GM18951 (cell line): ENCODE results near the gene SOX18.

Source experiments
- POLR2A ChIP-seq: IDR thresholded peaks from 4 replicates; pipeline ENCODE4 v1.6.1; 2011; ENCODE audit warnings: mild to moderate bottlenecking; ENCODE audit not compliant: insufficient read length, insufficient read depth; ENCODE audit errors: extremely low read depth
- in situ Hi-C: fragments of 300-500 bp; cut with MboI; formaldehyde crosslinking; loops from one replicate; pipeline ENCODE4 v1.12.0; 2022; ENCODE audit warnings: low sequenced_read_pairs, mixed read lengths, inconsistent platforms; ENCODE audit not compliant: unreplicated experiment

SOX18 gene

GRCh38 chr20:64038224-64038564 lies 11.2 kb downstream of the SOX18 start:
- in situ Hi-C loops, result no loop called here
- TF ChIP-seq POLR2A, result no peak

DNA sequence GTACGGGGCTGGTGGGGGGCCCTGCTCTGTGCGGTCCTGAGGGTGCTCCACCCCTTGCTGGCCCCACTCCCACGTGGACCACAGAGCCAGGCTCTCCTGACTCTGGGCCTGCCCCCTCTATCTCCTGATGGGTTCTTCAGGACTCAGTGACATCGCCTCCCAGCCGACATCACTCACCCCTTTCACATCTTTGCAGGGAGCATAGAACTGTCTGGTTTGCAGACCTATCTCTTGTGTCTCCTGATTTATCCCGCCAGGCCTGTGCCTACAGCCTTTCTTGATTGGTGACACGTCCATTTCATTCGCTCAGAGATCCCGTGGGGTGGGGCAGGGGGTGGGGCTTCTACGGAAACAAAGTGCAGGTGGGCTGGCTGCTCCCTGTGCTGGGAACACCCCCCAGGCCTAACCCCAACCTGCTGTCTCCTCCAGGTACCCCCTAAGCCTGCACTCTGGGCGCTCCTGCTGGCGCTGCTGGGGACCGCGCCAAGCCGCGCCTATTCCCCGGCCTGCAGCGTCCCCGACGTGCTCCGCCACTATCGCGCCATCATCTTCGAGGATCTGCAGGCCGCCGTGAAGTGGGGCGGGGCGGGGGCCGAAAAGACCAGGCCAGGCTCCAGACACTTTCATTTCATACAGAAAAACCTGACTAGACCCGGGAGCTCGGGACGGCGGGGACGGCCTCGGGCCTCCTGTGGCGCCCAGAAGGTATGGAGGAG lies 11.8 kb downstream of the SOX18 start:
- TF ChIP-seq POLR2A, result peak; percentile 8
- in situ Hi-C loops, result no loop called here

DNA sequence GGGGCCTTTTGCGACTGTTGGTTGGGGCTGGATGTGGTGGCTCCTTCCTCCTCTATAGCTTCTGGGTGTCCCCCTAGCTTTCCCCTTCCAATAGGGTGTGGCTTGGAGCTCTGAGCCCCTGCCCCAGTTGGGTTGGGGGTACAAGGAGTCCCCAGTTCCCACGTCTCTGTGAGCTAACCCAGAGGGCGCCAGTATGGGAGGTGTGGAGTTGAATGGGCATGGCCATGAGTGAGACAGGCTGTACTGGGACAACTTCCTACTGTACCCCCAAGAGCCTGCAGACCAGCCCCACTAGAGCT lies 12.3 kb downstream of the SOX18 start:
- in situ Hi-C loops, result no loop called here

GRCh38 chr20:64036346-64037198 lies 12.9 kb downstream of the SOX18 start:
- in situ Hi-C loops, result no loop called here
- TF ChIP-seq POLR2A, result peak; percentile 10

More for the DNA sequence above, 12.3 kb downstream of the SOX18 start:
- TF ChIP-seq POLR2A, result no peak

DNA sequence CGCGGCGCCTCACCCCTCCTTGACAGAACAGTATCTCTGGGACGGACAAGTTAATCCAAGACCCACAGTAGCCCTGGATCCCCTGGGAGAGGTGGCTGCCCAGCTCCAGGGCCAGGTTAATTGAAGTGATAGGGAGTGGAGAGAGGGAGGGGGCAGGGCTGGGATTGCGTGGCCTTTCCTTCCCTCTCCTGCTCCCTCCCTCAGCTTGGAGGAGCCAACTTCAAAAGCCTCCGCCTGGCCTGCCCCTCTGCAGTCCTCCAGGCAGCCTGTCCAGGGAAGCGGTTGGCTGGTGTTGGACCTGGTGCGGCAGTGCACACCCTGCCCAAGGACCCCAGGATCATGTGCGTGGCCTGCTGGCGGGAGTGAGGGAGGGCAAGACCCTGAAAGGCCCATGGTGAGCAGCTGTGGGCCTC lies 13.5 kb downstream of the SOX18 start, which contains the start of gene C20orf204:
TSS of gene C20orf204 (plus strand) at position 250 of the 413 bp plus-strand sequence. CDS start at position 392, 142 bp downstream.
- in situ Hi-C loops, result no loop called here

DNA sequence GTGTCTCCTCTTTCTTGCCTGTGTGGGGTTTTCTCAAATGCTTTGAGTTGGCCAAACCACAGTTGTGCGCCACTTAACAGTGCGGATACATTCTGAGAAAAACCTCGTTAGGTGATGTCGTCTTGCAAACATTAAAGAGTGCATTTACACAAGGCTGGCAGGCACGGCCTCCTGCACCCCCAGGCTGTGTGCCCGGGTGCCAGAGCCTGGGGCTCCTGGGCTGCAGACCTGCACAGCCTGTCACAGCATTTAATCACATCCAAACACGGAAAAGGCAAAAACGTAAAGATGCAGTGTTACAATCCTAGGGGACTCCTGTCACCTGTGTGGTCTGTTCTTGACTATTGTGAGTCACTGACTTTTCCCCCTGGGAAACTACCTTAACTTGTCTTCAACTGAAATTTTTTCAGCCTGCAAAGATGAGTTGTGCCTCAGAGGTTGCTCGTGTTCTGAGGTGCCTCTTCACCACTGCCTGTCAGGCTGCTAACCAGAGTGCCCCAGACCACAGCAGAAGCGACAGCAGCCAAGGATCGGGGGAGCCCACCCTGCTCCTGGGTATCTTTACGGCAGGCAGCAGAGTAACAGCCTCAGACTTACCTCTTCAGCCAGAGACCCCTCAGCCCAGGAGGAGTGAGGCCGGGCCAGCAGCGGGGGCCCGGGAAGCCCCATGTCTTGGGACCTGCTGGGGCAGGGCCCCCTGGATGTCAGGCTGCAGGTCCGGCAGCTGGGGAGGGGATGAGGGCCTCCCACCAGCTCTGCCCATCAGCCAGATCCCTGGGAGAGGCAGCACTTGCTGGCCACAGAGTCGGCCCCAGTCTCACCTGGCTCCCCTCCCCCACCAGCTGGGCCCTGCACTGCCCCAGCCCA lies 14.1 kb downstream of the SOX18 start:
- TF ChIP-seq POLR2A, result no peak
- in situ Hi-C loops, result no loop called here

More for the DNA sequence above, 13.5 kb downstream of the SOX18 start, which contains the start of gene C20orf204:
- no peak for TF ChIP-seq POLR2A

GRCh38 chr20:64033981-64034493 lies 15.4 kb downstream of the SOX18 start:
- in situ Hi-C loops, result no loop called here

DNA sequence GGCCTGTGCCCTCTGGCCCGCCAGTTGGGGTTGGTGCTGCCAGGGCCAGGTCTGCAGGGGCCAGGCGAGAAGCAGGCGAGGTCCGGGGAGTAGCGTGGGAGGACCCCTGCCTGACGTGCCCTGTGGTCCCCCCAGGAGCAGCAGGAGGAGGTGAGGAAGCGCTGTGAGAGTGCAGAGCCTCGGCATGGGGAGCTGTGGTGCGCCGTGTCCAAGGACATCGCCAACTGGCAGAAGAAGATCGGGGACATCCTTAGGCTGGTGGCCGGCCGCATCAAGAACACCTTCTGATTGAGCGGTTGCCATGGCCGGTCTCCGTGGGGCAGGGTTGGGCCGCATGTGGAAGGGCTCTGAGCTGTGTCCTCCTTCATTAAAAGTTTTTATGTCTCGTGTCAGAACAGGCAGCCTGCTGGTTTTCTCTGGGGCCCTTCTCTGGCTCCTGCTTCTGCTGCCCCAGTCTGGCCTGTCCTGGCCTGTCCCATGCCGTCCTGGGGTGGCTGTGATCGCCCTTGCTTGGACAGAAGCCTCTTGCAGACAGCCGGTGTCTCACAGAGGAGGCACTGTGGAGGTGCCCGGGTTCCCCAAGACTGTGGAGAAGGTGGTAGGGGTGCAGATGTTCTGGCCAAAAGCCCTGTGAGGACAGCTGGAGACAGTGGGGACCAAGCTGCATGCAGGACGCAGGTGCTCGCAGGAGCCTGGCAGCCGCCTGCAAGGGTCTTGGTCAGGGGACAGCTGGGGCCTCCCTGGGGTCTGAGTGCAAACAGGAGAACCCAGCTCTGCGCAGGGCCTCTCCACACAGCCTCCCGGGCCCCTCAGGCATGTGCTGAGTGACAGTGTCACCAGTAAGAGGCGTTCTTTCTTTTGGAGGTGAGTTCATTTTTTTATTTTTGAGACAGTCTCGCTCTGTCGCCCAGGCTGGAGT lies 16.5 kb downstream of the SOX18 start:
- no peak for TF ChIP-seq POLR2A
- in situ Hi-C loops, result no loop called here

More at GRCh38 chr20:64033981-64034493, 15.4 kb downstream of the SOX18 start:
- no peak for TF ChIP-seq POLR2A

- no peak for TF ChIP-seq POLR2A
- in situ Hi-C loops, result no loop called here
These were observed 17.6 kb downstream of the SOX18 start for GRCh38 chr20:64031822-64032314.

DNA sequence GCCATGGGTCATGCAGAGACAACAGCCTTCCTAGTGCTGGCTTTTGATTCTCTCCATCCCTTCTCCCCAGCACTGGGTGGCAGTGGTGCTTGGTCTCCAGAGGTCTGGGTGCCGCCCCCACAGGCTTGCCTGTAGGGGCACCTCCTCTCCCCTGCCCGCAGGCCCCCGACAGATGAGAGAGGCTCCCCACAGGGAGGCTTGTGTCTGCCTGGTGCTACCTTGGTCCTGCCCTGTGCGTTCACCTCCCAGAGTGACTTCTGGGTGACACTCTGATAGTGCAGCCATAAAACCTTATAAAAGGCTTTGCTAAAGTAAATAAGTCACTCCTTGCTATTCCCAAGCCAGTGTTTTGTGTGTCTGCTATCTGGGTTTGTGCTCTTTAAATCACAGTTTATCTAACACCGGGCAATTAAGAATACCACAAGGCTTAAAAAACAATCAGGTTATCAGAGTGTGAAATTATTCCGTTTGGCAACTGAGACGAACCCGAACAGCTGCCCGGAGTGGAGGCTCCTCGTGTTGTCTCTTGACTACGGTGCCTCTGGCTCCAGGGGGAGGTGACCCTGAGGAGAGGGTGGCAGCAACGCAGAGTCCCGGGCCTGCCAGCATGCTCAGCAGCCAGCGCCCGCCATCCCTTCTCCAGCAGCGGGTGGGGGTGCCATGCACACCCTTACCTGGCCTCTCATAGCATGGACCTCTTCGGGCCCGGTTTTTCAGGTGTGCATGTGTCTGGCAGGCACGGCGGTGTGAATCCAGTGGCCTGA lies 18.9 kb downstream of the SOX18 start:
- TF ChIP-seq POLR2A, result no peak
- in situ Hi-C loops, result no loop called here
